Loucy (cell line): ENCODE results near the gene CUEDC2.

Source experiments
- EZH2phosphoT487 ChIP-seq: fragments of 200-600 bp; IDR thresholded peaks from 2 replicates; pipeline ENCODE4 v1.6.1; 2018; ENCODE audit warnings: antibody characterized with exemption, mild to moderate bottlenecking, moderate library complexity, borderline replicate concordance
- TF ChIP-seq, protein P1 (sequence below): fragments of 200-600 bp; sonication (generic); conservative IDR thresholded peaks from 2 replicates; pipeline ENCODE4 v1.5.1; 2014; ENCODE audit warnings: mild to moderate bottlenecking, antibody characterized with exemption, low read length

DNA sequence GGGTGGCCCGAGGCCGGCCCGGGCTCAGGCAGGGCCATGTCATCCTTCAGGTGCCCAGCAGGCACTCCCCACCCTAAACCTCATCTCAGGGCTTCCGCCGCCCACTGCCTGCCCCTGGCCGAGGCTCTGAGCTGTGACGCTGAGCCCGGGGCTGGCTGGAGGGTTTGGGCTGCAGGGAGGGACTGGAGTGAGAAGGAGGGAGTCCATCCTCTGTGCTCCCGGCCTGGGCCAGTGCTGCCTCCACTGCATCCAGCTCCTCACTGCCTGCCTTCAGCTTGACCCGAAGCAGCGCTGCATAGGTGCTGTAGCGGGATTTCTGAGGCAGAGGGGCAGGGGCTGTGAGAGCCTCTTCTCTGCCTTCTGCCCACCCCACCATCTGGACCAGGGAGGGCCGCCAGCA, 29.3 kb downstream of the CUEDC2 start:
- TF ChIP-seq, protein P1, sequence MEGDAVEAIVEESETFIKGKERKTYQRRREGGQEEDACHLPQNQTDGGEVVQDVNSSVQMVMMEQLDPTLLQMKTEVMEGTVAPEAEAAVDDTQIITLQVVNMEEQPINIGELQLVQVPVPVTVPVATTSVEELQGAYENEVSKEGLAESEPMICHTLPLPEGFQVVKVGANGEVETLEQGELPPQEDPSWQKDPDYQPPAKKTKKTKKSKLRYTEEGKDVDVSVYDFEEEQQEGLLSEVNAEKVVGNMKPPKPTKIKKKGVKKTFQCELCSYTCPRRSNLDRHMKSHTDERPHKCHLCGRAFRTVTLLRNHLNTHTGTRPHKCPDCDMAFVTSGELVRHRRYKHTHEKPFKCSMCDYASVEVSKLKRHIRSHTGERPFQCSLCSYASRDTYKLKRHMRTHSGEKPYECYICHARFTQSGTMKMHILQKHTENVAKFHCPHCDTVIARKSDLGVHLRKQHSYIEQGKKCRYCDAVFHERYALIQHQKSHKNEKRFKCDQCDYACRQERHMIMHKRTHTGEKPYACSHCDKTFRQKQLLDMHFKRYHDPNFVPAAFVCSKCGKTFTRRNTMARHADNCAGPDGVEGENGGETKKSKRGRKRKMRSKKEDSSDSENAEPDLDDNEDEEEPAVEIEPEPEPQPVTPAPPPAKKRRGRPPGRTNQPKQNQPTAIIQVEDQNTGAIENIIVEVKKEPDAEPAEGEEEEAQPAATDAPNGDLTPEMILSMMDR: no peak
- TF ChIP-seq EZH2phosphoT487: no peak
